A549 (cell line): ENCODE results near the gene TCP11L2. TPM values are rescaled to one million over a fixed set of nuclear protein-coding genes. Genes with fewer than 3 reads are reported as not detected.

Experiments used
- ATAC-seq, 2 experiments: fragments of 200-7000 bp in 1 of 2; fragments of >200 bp in 1 of 2; cut with Nextera tagmentation in 1 of 2; cut with Tn5 transposase in 1 of 2; 3 replicates each; pipeline versions ENCODE4 v1.8.0 to v1.9.1; 2018 to 2020; ENCODE audit warnings: mild to moderate bottlenecking in 1 of 2, moderate library complexity in 1 of 2
- CTCF ChIA-PET: fragments of 300-600 bp; sonication (Branson Sonifier 250); formaldehyde crosslinking; extraction: SDS; loops from one replicate; lab custom pipeline; 2021; ENCODE audit warnings: antibody characterized with exemption, inconsistent platforms; lab: Yijun Ruan, JAX
- POLR2A ChIA-PET: fragments of 350-600 bp; formaldehyde crosslinking; extraction: SDS; loops from one replicate; lab custom pipeline; 2021; ENCODE audit warnings: antibody characterized with exemption, inconsistent platforms; lab: Yijun Ruan, JAX
- DNase-seq, 2 experiments: peaks; one replicate each; pipeline versions ENCODE4 v3.0.0 to v3.0.0-alpha.2; 2011 to 2016; ENCODE audit warnings: low read depth in 1 of 2, low spot score in 1 of 2
- FAIRE-seq: peaks from 2 replicates; lab custom pipeline; 2011; peaks lifted over from hg19 to GRCh38; lab: Jason Lieb, UNC
- H3K27ac ChIP-seq, 2 experiments: fragments of >200 bp; sonication (Bioruptor Twin); formaldehyde crosslinking; 3 replicates each; pipeline ENCODE4 v1.5.1; 2016 to 2017
- H3K4me1 ChIP-seq: fragments of >200 bp; sonication (Bioruptor Twin); formaldehyde crosslinking; 3 replicates; pipeline ENCODE4 v1.6.1; 2016
- H3K4me2 ChIP-seq: fragments of >200 bp; sonication (Bioruptor Twin); formaldehyde crosslinking; 3 replicates; pipeline ENCODE4 v1.6.1; 2016
- H3K4me3 ChIP-seq: fragments of >200 bp; sonication (Bioruptor Twin); formaldehyde crosslinking; 3 replicates; pipeline ENCODE4 v1.5.1; 2016
- H3K9me3 ChIP-seq: fragments of >200 bp; sonication (Bioruptor Twin); formaldehyde crosslinking; 3 replicates; pipeline ENCODE4 v1.6.1; 2016
- BHLHE40 ChIP-seq: IDR thresholded peaks from 2 replicates; pipeline ENCODE4 v1.6.1; 2012; ENCODE audit warnings: low read depth, low read length, inconsistent platforms
- CBX2 ChIP-seq: fragments of 200-600 bp; sonication (generic); IDR thresholded peaks from 2 replicates; pipeline ENCODE4 v1.6.1; 2016; ENCODE audit warnings: low read depth, mild to moderate bottlenecking, borderline replicate concordance
- EHF ChIP-seq: fragments of 250-450 bp; sonication (Bioruptor Pico); IDR thresholded peaks from 2 replicates; pipeline ENCODE4 v1.5.0; 2020; ENCODE audit warnings: mild to moderate bottlenecking
- EHMT2 ChIP-seq: fragments of 200-600 bp; sonication (generic); IDR thresholded peaks from 2 replicates; pipeline ENCODE4 v1.6.1; 2016; ENCODE audit warnings: antibody characterized with exemption, low read depth, mild to moderate bottlenecking, moderate library complexity
- ESRRA ChIP-seq: fragments of 150-350 bp; IDR thresholded peaks from 2 replicates; pipeline ENCODE4 v1.6.1; 2014; ENCODE audit warnings: mild to moderate bottlenecking, low read length, borderline replicate concordance
- FOSB ChIP-seq: fragments of 250-450 bp; sonication (Bioruptor Pico); IDR thresholded peaks from 2 replicates; pipeline ENCODE4 v1.5.0; 2020; ENCODE audit warnings: mild to moderate bottlenecking, moderate library complexity
- FOXS1 ChIP-seq: fragments of 250-450 bp; sonication (Bioruptor Pico); IDR thresholded peaks from 2 replicates; pipeline ENCODE4 v1.5.0; 2020; ENCODE audit warnings: mild to moderate bottlenecking, moderate library complexity
- GATA3 ChIP-seq: IDR thresholded peaks from 2 replicates; pipeline ENCODE4 v1.6.1; 2012; ENCODE audit warnings: borderline replicate concordance
- KDM5A ChIP-seq: fragments of 200-600 bp; sonication (generic); IDR thresholded peaks from 2 replicates; pipeline ENCODE4 v1.6.1; 2016; ENCODE audit warnings: antibody characterized with exemption, mild to moderate bottlenecking
- MAFK ChIP-seq: fragments of 450-650 bp; IDR thresholded peaks from 2 replicates; pipeline ENCODE4 v1.6.1; 2014; ENCODE audit not compliant: partially characterized antibody
- NPAS2 ChIP-seq: fragments of 250-450 bp; sonication (Bioruptor Pico); IDR thresholded peaks from 2 replicates; pipeline ENCODE4 v1.8.0; 2022; ENCODE audit warnings: mild to moderate bottlenecking, moderate library complexity, borderline replicate concordance
- POLR2AphosphoS2 ChIP-seq: conservative IDR thresholded peaks from 2 replicates; pipeline ENCODE4 v1.6.1; 2012; ENCODE audit warnings: low read length, improper control_type of control experiment, inconsistent platforms
- SMC3 ChIP-seq: fragments of >200 bp; sonication (Bioruptor Twin); formaldehyde crosslinking; IDR thresholded peaks from 3 replicates; pipeline ENCODE4 v1.6.1; 2018; ENCODE audit warnings: inconsistent platforms
- ZC3H11A ChIP-seq: fragments of 450-650 bp; IDR thresholded peaks from 2 replicates; pipeline ENCODE4 v1.6.1; 2014; ENCODE audit warnings: antibody characterized with exemption, mild to moderate bottlenecking
- ZNF302 ChIP-seq: fragments of 250-450 bp; sonication (Bioruptor Pico); IDR thresholded peaks from 2 replicates; pipeline ENCODE4 v1.9.0; 2021; ENCODE audit warnings: inconsistent platforms, mild to moderate bottlenecking, moderate library complexity
- WGBS: methylation state at CpG from one replicate; pipeline ENCODE4 v1.1.6; 2017; ENCODE audit errors: missing lambda C conversion rate; 5-methylcytosine and 5-hydroxymethylcytosine counted together
- polyA plus RNA-seq, 4 experiments: library from polyadenylated mRNA; depleted of rRNA in 3 of 4; stranded (reverse); fragments of >200 nt; fragmentation: RNase III in 1 of 4; extraction: RNeasy Plus Mini Kit Qiagen cat#74134 plus additional on column Dnase treatment in 1 of 4; gene quantifications; 2 replicates in 3 of 4; 3 replicates in 1 of 4; pipeline ENCODE4 v1.2.3, GENCODE V29; 2011 to 2017
- TF ChIP-seq, protein P1 (sequence below): IDR thresholded peaks from 2 replicates; pipeline ENCODE4 v1.6.1; 2012; ENCODE audit warnings: low read depth, borderline replicate concordance
- TF ChIP-seq, protein P2 (sequence below): IDR thresholded peaks from 2 replicates; pipeline ENCODE4 v1.6.1; 2012
- TF ChIP-seq, protein P3 (sequence below): fragments of 200-600 bp; sonication (generic); IDR thresholded peaks from 2 replicates; pipeline ENCODE4 v1.6.1; 2016; ENCODE audit warnings: antibody characterized with exemption, mild to moderate bottlenecking, moderate library complexity
- TF ChIP-seq, protein P4 (sequence below): fragments of 250-450 bp; sonication (Bioruptor Pico); IDR thresholded peaks from 2 replicates; pipeline ENCODE4 v1.5.0; 2021; ENCODE audit warnings: mild to moderate bottlenecking, moderate library complexity, borderline replicate concordance
- TF ChIP-seq, protein P5 (sequence below): fragments of >200 bp; sonication (Bioruptor Twin); formaldehyde crosslinking; IDR thresholded peaks from 3 replicates; pipeline ENCODE4 v1.5.1; 2016
- TF ChIP-seq, protein P6 (sequence below): fragments of >200 bp; sonication (Bioruptor Twin); formaldehyde crosslinking; IDR thresholded peaks from 3 replicates; pipeline ENCODE4 v1.6.1; 2016
- TF ChIP-seq, protein P7 (sequence below): IDR thresholded peaks from 2 replicates; pipeline ENCODE4 v1.6.1; 2012
- TF ChIP-seq, protein P8 (sequence below): fragments of 450-650 bp; IDR thresholded peaks from 2 replicates; pipeline ENCODE4 v1.6.1; 2014; ENCODE audit warnings: antibody characterized with exemption

Gene TCP11L2
- polyA plus RNA-seq, 2 of the 4 experiments (the other 2 are of a cell fraction) = 4.1 to 16.6 TPM

DNA sequence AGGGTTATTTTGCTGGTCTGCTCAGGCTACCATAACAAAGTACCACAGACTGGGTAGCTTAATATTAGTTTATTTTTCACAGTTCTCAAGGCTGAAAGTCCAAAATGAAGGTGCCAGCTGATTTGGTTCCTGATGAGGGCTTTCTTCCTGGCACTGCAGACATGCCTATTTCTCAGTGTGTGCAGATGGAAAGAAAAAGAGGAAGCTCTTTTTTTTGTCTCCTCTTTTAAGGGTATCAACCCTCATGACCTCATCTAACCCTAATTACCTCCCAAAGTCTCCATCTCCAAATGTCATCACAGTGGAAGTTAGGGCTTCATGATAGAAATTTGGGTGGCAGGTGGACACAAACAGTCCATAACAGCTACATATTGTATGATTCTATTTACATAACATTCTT lies 30.0 kb downstream of the TCP11L2 start:
- Histone ChIP-seq H3K27ac (no peak overlapping the region), H3K4me1 (peaks cover 3% of the 10 kb centered on the region; the same call in 1 of the 3 replicates), H3K9me3 (no peaks in the 10 kb centered on the region), H3K4me2 (no peak overlapping the region), H3K4me3 (no peak overlapping the region)
- ATAC-seq (no peak), FAIRE-seq (no peak), DNase-seq (no peak)
- TF ChIP-seq NPAS2 (CRISPR knock-in tag) (no peak), KDM5A (no peak), BHLHE40 (no peak), ESRRA (no peak), ZC3H11A (no peak), MAFK (no peak), FOXS1 (CRISPR knock-in tag) (no peak), FOSB (no peak), SMC3 (no peak)
- TF ChIP-seq, protein P1, sequence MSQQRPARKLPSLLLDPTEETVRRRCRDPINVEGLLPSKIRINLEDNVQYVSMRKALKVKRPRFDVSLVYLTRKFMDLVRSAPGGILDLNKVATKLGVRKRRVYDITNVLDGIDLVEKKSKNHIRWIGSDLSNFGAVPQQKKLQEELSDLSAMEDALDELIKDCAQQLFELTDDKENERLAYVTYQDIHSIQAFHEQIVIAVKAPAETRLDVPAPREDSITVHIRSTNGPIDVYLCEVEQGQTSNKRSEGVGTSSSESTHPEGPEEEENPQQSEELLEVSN = no peak
- TF ChIP-seq, protein P2, sequence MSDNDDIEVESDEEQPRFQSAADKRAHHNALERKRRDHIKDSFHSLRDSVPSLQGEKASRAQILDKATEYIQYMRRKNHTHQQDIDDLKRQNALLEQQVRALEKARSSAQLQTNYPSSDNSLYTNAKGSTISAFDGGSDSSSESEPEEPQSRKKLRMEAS = no peak
- TF ChIP-seq, protein P3, sequence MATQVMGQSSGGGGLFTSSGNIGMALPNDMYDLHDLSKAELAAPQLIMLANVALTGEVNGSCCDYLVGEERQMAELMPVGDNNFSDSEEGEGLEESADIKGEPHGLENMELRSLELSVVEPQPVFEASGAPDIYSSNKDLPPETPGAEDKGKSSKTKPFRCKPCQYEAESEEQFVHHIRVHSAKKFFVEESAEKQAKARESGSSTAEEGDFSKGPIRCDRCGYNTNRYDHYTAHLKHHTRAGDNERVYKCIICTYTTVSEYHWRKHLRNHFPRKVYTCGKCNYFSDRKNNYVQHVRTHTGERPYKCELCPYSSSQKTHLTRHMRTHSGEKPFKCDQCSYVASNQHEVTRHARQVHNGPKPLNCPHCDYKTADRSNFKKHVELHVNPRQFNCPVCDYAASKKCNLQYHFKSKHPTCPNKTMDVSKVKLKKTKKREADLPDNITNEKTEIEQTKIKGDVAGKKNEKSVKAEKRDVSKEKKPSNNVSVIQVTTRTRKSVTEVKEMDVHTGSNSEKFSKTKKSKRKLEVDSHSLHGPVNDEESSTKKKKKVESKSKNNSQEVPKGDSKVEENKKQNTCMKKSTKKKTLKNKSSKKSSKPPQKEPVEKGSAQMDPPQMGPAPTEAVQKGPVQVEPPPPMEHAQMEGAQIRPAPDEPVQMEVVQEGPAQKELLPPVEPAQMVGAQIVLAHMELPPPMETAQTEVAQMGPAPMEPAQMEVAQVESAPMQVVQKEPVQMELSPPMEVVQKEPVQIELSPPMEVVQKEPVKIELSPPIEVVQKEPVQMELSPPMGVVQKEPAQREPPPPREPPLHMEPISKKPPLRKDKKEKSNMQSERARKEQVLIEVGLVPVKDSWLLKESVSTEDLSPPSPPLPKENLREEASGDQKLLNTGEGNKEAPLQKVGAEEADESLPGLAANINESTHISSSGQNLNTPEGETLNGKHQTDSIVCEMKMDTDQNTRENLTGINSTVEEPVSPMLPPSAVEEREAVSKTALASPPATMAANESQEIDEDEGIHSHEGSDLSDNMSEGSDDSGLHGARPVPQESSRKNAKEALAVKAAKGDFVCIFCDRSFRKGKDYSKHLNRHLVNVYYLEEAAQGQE = no peak
- TF ChIP-seq, protein P4, sequence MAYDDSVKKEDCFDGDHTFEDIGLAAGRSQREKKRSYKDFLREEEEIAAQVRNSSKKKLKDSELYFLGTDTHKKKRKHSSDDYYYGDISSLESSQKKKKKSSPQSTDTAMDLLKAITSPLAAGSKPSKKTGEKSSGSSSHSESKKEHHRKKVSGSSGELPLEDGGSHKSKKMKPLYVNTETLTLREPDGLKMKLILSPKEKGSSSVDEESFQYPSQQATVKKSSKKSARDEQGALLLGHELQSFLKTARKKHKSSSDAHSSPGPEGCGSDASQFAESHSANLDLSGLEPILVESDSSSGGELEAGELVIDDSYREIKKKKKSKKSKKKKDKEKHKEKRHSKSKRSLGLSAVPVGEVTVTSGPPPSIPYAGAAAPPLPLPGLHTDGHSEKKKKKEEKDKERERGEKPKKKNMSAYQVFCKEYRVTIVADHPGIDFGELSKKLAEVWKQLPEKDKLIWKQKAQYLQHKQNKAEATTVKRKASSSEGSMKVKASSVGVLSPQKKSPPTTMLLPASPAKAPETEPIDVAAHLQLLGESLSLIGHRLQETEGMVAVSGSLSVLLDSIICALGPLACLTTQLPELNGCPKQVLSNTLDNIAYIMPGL (CRISPR knock-in tag) = no peak
- TF ChIP-seq, protein P5, sequence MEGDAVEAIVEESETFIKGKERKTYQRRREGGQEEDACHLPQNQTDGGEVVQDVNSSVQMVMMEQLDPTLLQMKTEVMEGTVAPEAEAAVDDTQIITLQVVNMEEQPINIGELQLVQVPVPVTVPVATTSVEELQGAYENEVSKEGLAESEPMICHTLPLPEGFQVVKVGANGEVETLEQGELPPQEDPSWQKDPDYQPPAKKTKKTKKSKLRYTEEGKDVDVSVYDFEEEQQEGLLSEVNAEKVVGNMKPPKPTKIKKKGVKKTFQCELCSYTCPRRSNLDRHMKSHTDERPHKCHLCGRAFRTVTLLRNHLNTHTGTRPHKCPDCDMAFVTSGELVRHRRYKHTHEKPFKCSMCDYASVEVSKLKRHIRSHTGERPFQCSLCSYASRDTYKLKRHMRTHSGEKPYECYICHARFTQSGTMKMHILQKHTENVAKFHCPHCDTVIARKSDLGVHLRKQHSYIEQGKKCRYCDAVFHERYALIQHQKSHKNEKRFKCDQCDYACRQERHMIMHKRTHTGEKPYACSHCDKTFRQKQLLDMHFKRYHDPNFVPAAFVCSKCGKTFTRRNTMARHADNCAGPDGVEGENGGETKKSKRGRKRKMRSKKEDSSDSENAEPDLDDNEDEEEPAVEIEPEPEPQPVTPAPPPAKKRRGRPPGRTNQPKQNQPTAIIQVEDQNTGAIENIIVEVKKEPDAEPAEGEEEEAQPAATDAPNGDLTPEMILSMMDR = no peak
- POLR2A ChIA-PET = no interaction called here
- CTCF ChIA-PET = interaction anchor here (1.1 to 2.1 kb wide), 4 partner anchors 10 to 106 kb away, joined by 3 to 6 read pairs (median 4); no protein-coding TSS in a partner anchor

DNA sequence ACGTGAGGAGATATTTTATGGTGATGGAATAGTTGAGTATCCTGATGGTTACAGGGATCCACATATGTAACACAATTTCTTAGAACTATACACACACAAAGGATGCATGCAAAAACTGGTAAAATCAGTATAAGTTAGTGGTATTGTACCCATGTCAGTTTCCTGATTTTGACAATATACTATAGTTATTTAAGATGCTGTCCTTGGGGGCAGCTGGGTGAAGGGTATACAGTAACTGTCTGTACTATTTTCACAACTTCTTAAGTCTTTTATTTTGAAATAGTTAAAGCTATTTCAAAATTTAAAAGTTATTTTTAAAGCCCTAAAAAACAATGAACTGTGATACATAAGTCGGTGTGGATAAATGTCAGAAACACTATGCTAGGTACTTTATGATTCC lies 30.5 kb downstream of the TCP11L2 start:
- CTCF ChIA-PET = interaction anchor here (0.9 to 2.1 kb wide), 4 partner anchors 12 to 106 kb away, joined by 3 to 6 read pairs (median 4); no protein-coding TSS in a partner anchor
- DNase-seq (no peak), ATAC-seq (no peak), FAIRE-seq (no peak)
- Histone ChIP-seq H3K4me2 (no peak overlapping the region), H3K4me1 (peaks cover 3% of the 10 kb centered on the region; the same call in 1 of the 3 replicates), H3K9me3 (no peaks in the 10 kb centered on the region), H3K27ac (no peak overlapping the region), H3K4me3 (no peak overlapping the region)
- 38% methylated on average over 2 of the region's 2 CpGs for WGBS
- POLR2A ChIA-PET = no interaction called here
- TF ChIP-seq, protein P1 = no peak
- TF ChIP-seq MAFK = no peak
- TF ChIP-seq, protein P6, sequence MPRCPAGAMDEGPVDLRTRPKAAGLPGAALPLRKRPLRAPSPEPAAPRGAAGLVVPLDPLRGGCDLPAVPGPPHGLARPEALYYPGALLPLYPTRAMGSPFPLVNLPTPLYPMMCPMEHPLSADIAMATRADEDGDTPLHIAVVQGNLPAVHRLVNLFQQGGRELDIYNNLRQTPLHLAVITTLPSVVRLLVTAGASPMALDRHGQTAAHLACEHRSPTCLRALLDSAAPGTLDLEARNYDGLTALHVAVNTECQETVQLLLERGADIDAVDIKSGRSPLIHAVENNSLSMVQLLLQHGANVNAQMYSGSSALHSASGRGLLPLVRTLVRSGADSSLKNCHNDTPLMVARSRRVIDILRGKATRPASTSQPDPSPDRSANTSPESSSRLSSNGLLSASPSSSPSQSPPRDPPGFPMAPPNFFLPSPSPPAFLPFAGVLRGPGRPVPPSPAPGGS = no peak
- no peak for TF ChIP-seq POLR2AphosphoS2
- TF ChIP-seq, protein P7, sequence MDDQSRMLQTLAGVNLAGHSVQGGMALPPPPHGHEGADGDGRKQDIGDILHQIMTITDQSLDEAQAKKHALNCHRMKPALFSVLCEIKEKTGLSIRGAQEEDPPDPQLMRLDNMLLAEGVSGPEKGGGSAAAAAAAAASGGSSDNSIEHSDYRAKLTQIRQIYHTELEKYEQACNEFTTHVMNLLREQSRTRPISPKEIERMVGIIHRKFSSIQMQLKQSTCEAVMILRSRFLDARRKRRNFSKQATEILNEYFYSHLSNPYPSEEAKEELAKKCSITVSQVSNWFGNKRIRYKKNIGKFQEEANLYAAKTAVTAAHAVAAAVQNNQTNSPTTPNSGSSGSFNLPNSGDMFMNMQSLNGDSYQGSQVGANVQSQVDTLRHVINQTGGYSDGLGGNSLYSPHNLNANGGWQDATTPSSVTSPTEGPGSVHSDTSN = no peak
- TF ChIP-seq ZNF302 (CRISPR knock-in tag) = no peak
- TF ChIP-seq, protein P8, sequence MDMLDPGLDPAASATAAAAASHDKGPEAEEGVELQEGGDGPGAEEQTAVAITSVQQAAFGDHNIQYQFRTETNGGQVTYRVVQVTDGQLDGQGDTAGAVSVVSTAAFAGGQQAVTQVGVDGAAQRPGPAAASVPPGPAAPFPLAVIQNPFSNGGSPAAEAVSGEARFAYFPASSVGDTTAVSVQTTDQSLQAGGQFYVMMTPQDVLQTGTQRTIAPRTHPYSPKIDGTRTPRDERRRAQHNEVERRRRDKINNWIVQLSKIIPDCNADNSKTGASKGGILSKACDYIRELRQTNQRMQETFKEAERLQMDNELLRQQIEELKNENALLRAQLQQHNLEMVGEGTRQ = no peak
- TF ChIP-seq EHMT2 = no peak
- no peak for TF ChIP-seq GATA3
- TF ChIP-seq CBX2 = no peak
- TF ChIP-seq EHF (CRISPR knock-in tag) = no peak
